Measurements from ENCODE around the gene FAM131A.

Gene FAM131A

DNA sequence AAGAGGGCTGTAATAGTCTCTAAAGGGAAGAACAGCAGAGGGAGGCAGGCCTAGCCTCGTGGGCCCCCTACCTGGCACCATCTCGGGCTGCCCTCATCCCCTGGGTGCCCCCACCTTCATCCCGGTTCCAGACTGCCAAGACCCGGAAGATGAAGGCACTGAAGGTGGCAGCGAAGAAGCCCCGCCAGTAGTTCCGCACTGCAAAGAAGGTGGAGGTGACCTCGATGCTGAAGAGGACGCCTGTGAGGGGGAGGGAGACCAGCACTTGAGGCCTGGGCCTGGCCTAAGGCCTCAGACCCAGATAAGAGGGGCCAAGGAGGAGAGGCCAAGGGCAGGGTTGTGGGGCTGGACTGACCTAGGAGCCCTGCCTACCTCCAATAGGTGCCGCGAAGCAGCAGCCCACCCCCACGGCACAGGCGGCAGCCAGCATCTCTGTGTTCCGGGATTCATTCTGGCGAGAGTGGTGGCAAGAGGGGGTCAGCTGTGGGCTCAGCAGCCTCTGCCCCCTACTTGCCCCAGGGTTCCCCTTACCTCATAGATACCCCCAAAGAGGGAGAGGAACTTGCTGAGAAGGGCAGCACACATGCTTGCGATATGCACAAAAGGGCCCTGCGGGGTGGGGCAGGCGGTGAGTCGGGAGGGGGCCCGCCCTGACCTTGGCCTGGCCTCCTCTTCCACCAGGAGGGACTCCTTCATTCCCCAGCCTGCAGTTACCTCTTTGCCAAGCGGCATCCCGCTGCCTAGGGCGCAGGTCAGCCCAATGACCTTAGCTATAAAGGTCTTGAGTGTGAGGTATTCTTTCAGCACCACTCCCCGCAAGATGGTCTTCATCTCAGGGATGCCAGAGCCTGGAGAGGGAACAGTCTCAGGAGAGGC lies 20.1 kb downstream of the FAM131A start:
- no peak for DNase-seq (ENCODE audit: low spot score)

DNA sequence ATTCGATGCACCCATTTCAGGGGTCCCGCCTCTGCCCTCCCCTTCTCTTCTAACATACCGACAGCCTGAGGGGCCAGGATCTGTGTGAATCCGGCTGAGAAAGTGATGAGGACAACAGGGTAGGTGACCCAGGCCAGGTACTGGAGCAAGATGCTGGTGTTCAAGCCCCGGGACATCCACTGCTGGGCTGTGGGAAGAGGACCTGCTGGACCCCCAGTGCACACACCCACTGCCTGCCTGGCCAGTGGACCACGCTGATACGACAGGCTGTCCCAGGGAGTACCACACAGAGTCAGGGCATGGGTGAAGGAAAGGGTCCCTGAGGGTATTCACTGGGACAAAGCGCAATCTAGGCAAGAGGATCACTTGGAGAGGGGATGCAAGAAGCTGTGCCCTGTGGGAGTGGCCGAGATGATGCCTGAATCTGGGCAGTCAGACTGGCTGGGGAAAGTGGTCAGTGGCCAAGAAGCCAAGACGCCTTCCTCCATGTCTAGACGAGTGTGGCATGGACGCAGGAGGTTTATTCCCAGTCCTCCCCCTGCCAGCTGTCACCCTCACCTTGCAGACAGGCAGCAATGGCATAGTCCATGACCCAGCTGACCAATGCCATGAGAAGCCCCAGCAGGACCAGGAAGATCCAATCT lies 20.8 kb downstream of the FAM131A start:
- no peak for DNase-seq (ENCODE audit: low spot score)

DNA sequence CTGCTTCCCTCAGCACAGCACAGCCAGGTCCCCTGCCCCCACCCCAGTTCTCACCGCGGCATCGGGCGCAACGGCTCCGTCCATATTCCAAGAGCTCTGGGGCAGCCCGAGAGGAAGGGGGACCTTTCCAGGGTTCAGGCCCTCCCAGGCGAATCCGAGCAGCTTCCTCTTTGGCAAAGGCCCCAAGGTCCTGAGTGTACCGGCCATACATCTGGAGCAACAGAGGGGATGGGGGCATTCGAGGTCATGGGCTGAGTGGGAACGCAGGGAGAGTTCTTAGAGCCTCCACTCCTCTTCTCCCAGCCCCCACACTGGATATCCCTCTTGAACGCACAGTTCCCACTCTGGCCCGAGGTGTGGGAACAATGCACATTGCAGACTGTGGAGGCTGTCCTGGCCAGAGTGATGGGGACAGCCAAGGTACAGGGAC lies 21.5 kb downstream of the FAM131A start:
- no peak for DNase-seq (ENCODE audit: low spot score)

DNA sequence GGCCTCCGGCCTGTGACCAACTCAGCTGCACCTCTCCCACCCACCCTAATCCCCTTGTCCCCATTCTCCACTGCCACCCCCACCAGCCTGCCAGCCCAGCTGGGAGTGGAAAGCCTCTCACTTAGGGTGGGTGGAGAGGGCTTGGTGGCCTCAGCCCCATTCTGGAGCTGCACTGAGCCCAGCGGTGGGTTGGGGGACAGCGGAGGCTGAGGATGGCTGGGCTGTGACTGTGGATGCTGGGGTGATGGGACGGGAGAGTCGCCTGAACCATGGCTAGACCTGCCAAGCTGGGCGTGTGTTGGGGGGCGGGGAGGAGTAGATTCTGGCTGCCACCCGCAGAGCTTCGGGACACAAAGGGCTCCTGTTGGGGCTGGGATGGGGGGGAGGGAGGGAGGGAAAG lies 22.2 kb downstream of the FAM131A start:
- DNase-seq (ENCODE audit: low spot score), result no peak

DNA sequence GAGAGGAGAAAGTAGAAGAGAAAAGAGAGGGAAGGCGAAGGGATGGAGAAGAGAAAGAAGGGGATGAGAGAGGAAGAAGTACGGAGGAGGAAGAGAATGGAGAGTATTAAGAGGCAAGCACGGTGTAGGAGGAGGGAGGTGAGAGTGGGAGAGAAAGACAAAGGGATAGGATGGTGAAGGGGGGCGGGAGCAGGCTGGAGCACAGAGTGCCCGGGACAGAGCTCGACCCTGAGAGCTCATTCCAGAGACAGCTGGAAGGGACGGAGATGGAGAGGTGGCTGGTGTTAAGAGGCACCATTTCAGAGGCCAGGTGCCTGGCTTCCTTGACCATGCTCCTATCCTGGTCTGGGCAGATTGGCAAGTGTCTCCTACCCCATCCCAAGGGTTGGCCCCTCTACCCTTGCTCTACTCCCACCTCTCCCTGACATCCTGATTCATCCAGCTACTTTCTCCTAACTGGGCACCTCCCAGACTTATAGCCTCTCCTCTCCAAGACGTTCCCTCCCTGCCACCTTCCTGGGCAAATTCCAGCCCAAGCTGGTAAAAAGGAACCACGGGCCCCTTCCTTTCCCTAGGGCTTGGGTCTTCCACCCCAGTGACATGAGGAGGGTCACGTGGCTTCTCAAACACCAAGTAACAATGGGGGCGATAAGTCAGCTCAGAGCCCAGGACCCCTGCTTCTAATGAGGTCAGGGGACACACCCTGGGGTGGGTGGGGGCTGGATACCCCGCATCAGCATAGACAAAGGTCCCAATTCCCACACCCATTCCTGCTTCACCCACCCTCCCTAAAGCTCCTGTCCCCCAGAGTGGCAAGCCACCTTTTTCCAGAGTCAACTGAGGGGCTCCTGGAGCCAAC lies 22.9 kb downstream of the FAM131A start:
- no peak for DNase-seq (ENCODE audit: low spot score)

DNA sequence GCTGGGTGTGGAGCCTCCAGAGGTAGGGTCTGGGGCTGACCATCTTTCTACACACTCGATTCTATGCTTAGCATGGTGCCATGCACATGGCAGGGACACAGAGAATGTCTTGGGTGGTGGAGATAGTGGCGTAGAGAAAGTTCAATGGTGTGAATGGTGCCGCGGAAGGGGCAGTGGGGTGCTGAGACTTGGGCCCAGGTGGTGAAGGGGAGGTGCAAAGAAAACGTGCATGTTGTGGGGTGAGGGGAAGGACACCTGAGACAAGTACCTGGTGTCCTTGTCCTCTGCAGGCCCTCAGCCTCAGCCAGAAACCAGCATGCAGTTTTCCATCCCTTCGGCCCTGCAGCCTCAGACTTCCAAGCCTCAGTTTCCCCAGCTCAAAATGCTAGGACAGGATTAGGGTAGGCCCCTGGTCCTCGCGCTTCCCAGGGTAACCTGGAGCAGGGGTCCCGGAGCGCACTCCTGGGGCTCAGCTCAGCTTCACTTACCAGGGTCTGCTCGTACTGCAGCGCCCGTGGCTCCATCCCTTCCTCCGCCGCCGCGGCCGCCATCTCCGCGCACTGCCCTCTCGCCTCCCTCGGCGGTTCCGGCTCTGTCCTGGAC lies 23.6 kb downstream of the FAM131A start:
- DNase-seq (ENCODE audit: low spot score), result no peak

DNA sequence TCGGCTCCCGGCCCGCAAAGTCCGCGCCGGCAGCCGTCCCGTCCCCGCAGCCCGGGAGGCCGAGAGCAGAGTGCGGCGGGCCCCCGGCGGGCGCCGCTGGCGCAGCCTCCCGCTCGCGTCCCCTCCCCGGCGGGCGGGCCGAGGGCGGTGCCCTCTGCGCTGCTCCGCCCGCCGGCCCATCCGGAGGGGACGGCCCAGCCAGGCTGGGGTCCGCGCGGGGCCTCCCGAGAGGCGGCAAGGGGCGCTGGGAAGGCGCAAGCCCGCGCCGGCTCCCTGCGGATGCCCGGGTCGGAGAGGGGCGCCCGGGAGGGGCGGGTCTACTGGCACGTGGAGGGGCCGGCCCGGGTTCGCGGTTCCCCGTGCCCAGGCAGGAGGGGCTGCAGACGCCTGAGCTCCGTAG lies 24.1 kb downstream of the FAM131A start, which contains the start of the genes CLCN2 and POLR2H:
Gene CLCN2 (minus strand): TSS at position 74 of the 400 bp plus-strand sequence. CDS start 126 bp downstream, outside the sequence.
Gene POLR2H (plus strand): TSS at position 179 of the 400 bp plus-strand sequence. CDS start 1,783 bp downstream, outside the sequence.
- peak; percentile 16 for DNase-seq (ENCODE audit: low spot score)

DNA sequence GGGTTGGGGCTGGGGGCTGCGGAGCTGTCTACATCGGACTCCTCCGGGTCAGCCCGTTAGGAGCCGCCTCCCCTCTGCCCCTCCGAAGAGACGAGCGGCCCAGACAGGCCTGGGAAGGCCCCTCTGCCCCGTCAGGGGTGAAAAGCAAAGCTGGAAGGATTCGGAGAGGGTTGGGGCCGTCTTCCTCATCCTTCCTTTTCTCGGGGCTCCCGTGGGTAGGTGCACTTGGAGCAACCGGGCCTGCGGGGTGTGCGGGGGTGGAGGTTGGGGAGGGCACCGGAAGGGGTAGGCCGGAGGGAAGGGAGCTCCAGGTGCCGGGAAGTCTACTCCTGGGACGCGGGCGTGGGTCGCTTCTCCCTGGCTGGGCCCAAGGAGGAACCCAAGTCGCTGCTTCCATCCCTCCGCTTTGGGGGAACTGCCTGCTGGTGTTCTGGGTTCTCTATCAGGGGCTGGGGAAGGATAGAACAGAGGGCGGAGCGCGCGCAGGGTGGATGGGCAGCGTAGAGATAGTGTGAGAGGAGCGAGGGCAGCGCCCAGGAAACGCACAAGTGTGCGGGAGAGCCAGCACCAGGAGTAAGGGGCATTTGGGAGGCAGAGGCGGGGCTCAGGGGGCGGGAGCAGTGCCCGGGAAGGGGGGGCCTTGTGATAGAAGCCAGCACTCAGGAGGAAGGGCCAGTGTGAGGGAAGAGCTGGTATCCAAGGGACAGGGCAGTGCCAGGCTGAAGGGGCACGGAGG lies 24.7 kb downstream of the FAM131A start:
- peak; percentile 16 for DNase-seq (ENCODE audit: low spot score)

DNA sequence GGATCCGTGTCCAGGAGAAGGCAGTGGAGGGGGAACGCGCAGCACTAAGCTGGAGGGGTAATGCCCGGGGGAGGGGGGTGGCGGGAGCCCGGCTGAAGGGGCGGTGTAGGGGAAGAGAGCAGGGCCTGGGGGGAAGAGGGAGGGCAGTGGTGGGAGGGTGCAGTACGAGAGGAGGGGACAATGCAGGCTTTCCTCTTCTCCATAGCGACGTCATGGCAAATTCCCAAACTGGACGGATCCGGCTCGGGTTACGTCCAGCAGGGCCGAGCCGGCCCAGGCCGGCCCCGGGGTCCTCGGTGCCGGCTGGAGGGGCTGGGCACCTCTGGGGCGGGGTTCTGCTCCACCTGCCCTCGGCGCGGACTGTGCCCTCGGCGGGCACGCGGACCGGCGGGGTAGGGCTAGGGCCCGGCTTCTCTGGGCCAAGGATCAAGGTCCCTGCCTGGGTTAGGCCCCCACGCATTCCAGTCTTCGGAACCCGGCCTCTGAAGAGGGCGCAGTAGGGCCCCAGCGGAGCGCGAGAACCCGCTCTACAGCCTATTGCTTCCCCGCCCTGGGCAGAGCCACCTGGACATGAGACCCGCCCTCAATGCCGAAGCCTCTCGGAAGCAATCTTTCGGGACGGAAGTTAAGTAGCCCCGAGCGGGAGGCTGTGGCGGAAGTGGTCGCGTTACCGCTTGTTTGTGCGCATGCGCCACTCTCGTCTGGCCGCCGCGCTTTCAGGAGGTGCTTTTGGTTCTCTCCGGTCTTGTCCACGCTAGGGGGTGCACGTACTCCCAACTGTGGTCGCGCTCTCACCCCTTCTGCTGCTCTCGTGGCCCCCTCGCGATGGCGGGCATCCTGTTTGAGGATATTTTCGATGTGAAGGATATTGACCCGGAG lies 25.5 kb downstream of the FAM131A start:
- peak; percentile 94 for DNase-seq (ENCODE audit: low spot score)

DNA sequence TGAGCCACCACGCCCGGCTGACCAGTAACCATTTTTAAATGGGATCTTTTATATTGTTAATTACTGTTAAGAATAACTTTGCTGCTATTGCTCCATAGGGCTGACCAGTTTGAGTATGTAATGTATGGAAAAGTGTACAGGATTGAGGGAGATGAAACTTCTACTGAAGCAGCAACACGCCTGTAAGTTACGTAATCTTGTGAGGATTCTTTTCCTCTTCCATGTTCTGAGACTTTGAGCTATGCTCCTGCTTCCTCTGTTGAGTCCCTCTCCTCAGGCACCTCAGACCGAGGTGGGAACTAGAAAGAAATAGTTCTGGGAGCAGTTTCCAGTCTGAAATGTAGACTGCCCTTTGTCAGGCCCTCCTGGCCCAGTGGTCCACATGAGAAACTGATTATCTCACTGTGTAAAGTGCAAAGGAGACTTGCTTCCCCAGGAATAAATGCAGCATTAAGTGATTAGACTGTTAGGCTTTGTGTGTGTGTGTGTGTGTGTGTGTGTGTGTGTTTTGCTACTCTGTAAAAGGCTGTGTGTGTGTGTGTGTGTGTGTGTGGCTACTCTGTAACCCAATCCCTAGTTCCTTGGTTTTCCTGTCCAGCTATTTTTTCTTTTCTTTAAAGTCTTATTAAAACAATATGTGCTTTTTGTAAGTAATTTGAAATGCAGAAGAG lies 29.4 kb downstream of the FAM131A start:
- no peak for DNase-seq (ENCODE audit: low spot score)

DNA sequence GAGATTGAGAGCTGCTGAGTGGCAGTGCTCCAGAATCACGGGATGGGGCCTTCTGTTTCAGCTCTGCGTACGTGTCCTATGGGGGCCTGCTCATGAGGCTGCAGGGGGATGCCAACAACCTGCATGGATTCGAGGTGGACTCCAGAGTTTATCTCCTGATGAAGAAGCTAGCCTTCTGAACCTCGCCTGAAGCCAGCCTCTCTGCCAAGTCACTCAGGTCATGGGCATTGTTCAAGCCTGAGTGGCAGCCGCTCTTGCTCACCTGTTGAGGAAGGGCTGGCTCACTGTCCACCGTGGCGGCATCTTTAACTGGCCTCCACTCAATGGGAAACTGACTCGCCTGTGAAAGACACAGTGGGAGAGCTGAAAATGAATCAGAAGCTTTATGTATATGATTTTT lies 30.7 kb downstream of the FAM131A start:
- no peak for DNase-seq (ENCODE audit: low spot score)

DNA sequence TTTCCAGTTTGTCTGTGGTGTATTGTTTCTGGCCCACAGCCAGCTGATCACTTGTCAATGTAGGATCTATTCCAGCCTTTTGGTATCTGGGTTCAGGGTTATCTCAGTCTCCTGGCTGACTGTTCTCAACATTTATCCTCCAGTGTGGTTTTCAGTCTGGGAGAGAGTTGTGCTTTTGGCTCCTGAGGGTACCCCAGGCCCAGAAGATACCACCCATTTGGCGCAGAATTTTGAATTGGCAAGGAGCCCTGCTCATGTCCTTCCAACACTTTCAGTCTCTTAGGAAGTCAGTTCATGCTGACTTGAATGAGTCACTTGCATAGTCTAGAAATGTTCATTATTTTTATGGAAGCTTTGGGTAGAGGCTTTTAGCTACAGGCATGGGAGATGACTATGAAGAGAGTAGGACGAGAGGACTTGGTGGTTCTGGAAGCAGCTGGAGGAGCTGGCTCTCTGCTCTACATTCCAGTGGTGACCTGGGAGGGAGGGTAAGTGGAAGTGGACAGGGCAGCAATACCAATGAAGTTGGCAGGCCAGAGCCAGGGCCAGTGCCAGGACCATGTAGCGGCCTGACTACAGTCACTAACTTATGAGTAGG lies 31.3 kb downstream of the FAM131A start:
- DNase-seq (ENCODE audit: low spot score), result no peak

DNA sequence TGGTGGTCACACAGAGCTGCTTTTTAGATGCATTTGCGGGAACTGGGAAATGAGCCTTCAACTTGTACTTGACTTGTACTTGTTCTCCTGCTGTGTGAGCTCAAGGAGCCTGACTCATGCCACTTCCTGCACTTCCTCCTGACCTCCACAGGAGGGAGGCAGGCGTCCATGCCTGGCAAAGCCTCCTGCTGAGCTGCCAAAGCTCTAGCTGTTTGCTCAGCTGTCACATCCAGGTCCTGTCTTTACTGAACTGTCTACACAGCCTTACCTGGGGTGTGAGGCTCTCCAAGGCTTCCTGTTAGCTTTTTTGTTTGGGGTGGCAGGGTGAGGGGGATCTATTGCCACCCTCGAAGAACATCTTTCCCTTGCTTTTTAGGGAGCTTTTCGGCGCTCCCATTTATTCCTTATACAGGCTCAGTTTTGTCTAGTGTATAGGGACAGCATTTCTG lies 34.2 kb downstream of the FAM131A start:
- DNase-seq (ENCODE audit: low spot score), result peak; percentile 64

DNA sequence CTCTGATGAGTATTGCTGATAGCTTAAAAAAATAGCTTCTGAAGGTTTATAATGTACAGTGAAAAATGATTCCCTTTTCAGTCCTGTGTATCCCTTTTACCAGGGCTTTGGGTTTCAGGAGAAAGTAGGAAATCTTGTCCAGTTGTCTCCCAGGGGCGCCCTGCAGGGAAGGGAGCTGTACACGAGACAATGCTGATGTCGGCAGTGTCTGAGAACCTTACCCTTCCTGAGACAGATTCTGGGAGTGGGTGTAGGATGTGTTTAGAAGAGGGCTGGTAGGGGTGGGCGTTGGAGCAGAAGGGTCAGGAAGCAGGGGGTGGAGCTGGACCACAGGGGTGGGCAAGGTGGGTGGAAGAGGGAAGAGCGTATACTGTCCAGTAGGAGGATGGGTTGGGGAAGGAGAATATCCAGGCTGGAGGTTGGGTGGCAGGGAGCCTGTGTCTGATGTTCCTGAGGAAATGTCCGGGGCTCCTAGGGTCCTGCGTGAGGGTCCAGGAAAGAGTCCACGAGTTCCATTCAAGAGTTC lies 35.0 kb downstream of the FAM131A start:
- no peak for DNase-seq (ENCODE audit: low spot score)

DNA sequence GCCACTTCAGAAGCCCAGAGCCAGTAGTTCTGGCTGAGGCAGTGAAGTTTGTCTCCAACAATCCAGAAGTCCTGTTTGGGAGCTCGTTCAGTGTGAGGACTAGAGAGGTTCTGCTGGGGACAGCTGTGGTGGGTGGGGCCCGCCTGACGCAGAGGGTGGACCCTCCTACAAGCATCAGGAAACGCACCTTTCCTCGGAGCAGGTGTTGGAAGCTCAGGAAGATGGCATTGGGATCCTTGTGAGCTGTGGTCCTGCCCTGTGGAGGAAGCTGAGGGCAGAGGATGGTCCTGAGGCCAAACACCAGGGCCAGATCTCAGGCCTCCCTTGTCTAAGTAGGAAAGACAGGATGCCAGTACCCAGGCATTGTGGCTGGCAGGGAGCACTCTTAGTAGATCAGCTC lies 35.5 kb downstream of the FAM131A start:
- no peak for DNase-seq (ENCODE audit: low spot score)

DNA sequence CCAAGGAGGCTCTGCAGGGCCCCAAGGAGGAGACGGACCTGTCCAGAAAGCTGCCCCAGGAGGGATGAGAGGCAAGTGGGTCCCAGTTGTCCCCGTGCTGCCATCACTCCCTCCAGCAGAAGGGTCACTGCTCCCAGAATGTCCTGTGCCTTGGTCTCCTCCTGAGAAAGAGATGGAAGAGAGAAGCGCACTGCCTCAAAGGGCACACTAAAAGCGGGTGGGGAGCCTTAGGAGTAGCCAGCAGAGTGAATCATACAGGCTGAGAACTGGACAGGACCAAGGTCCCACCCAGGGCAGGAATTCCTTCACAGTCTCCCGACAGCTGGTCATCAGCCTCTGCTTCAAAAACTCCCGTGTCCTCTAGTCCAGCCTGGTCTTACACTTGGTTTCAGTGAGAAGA lies 36.0 kb downstream of the FAM131A start:
- DNase-seq (ENCODE audit: low spot score), result no peak

DNA sequence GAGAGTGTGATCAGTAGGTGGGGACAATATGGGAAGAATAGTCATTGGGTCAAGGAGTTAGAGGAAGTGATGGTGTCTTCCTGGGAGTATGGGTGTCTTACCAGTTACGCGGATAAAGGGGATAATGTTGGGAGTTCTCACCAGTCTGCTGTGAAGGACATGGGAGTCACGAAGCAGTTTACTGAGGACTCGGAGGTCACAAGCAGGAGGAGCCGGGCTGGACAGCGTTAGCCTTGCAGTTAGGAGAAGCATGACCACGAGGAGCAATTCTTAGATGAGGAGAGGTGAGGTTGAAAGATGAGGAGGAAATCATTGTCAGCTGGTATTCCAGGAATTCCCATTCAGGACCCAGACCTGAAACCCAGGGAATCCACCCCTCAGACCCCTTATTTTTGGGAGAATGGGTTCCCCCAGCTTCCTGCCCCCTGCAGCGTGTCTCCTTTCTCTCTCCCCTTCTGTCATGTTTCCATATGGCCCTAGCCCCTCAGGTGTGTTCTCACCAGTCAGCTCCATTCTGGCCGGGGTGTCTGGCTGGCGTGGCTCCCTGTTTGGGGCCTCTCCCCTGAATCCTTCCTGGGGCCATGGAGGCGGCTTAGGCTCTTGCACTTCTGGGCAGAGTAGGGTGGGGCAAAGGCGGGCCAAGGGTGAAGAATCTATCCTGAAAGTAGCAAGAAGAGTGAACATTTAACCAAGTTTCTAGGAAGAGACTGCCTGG lies 38.5 kb downstream of the FAM131A start:
- DNase-seq (ENCODE audit: low spot score), result no peak

DNA sequence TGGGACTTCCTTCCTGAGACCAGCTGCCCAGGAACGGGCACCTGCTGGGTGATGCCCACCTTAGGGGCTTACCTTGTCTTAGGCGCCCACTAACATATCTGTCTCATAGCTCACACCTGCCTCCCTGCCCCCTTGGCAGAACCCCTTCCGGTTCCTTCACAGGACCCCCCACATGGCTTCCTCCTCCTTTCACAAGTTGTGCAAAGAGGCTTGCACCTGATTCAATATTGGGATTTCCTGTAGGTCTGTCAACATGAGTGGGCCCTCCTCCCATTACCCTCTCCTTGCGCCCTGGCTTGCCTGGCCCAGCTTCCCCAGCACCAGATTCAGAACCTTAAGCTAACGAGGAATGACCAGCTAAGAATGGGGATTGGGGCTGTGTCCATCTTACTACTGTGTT lies 40.0 kb downstream of the FAM131A start:
- DNase-seq (ENCODE audit: low spot score), result no peak
